ENCODE results near the gene SEMA3A. TPM values are rescaled to one million over a fixed set of nuclear protein-coding genes. Genes with fewer than 3 reads are reported as not detected.

The SEMA3A gene
- total and polyA plus RNA-seq, 2 of the 13 experiments (the other 11 are each of a cell fraction or from before 2014, with no cell fraction given): 0.29 to 1.2 TPM

DNA sequence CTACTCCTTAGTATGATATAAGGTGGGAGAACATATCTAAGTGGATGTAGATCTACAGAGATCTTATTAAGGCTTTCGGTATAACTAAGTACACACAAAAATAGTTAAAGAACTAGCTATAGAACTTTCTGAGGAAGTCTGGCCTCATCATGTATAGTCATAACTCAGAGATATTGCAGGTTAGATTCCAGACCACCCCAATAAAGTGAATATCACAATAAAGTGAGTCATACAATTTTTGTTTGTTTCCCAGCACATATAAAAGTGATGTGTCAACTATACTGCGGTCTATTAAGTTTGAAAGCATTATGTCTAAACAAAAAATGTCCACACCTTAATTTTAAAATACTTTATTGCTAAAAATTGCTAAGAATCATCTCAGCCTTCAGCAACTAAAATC is 24.7 kb upstream of the SEMA3A start:
- Histone ChIP-seq H3K4me1 (ENCODE audit: insufficient read depth, low read length) (no peaks in the 10 kb centered on the region), H3K4me3 (replicated peaks in 1 of 3; ENCODE audit: insufficient read depth in 1 of 3, low read depth in 2 of 3, low read length in 3 of 3) (no peak overlapping the region), H3K4me2 (ENCODE audit: low read depth, low read length) (no peak overlapping the region), H3K79me2 (ENCODE audit: insufficient read depth, low read length) (no peaks in the 10 kb centered on the region), H3K27ac (ENCODE audit: extremely low read length, insufficient read depth, low read length) (no peak overlapping the region), H3K9ac (ENCODE audit: insufficient read depth, low read depth, low read length) (no peak overlapping the region), H3K27me3 (ENCODE audit: control insufficient read depth in 1 of 2, insufficient read depth in 2 of 2, low read length in 2 of 2) (no peaks in the 10 kb centered on the region), H3K36me3 (replicated peaks in 1 of 2; ENCODE audit: control insufficient read depth in 1 of 2, insufficient read depth in 2 of 2, low read length in 2 of 2) (no peaks in the 10 kb centered on the region), H4K20me1 (ENCODE audit: insufficient read depth, low read length) (no peaks in the 10 kb centered on the region), H3K9me3 (ENCODE audit: low read length) (no peaks in the 10 kb centered on the region), H2AFZ (ENCODE audit: low read length) (no peak overlapping the region)
- BruUV-seq (replicated peaks): no TSS peak
- in situ Hi-C loops (cut with HindIII; ENCODE audit: extremely low pct_ligation_motif_present, low pct_unique_long_range_greater_than_20kb) (no loop called here), intact Hi-C loops (cut with micrococcal nuclease; ENCODE audit: unreplicated experiment) (no loop called here)
- TF ChIP-seq, protein P1, sequence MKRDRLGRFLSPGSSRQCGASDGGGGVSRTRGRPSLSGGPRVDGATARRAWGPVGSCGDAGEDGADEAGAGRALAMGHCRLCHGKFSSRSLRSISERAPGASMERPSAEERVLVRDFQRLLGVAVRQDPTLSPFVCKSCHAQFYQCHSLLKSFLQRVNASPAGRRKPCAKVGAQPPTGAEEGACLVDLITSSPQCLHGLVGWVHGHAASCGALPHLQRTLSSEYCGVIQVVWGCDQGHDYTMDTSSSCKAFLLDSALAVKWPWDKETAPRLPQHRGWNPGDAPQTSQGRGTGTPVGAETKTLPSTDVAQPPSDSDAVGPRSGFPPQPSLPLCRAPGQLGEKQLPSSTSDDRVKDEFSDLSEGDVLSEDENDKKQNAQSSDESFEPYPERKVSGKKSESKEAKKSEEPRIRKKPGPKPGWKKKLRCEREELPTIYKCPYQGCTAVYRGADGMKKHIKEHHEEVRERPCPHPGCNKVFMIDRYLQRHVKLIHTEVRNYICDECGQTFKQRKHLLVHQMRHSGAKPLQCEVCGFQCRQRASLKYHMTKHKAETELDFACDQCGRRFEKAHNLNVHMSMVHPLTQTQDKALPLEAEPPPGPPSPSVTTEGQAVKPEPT (CRISPR knock-in tag; IDR thresholded peaks at IDR 0.05; ENCODE audit: low read depth): no peak
- TF ChIP-seq ZNF335 (CRISPR knock-in tag; IDR thresholded peaks at IDR 0.05): no peak
- TF ChIP-seq PTBP1 (IDR thresholded peaks at IDR 0.05; ENCODE audit: low read depth, low read length, poor library complexity, severe bottlenecking): no peak
- TF ChIP-seq, protein P2, sequence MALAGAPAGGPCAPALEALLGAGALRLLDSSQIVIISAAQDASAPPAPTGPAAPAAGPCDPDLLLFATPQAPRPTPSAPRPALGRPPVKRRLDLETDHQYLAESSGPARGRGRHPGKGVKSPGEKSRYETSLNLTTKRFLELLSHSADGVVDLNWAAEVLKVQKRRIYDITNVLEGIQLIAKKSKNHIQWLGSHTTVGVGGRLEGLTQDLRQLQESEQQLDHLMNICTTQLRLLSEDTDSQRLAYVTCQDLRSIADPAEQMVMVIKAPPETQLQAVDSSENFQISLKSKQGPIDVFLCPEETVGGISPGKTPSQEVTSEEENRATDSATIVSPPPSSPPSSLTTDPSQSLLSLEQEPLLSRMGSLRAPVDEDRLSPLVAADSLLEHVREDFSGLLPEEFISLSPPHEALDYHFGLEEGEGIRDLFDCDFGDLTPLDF (CRISPR knock-in tag; IDR thresholded peaks at IDR 0.05): no peak
- no peak for TF ChIP-seq PCBP2 (optimal IDR thresholded peaks at IDR 0.05; ENCODE audit: low read depth, low read length, poor library complexity, severe bottlenecking)
- TF ChIP-seq, protein P3, sequence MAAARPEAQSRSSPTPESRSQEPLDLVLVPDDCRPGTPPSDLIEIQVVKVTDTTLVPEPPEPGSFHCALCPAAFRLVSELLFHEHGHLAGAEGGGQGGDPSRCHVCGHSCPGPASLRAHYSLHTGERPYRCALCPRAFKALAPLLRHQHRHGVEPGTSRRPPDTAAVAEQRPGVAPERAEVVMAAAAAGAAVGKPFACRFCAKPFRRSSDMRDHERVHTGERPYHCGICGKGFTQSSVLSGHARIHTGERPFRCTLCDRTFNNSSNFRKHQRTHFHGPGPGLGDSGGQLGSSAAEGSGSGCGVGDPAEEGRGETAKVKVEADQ (CRISPR knock-in tag; IDR thresholded peaks at IDR 0.05; ENCODE audit: borderline replicate concordance): no peak
- TF ChIP-seq ZNF138 (CRISPR knock-in tag; IDR thresholded peaks at IDR 0.05; ENCODE audit: low read depth): no peak
- no peak for TF ChIP-seq GPN1 (CRISPR knock-in tag; IDR thresholded peaks at IDR 0.05; ENCODE audit: borderline replicate concordance)
- no peak for TF ChIP-seq TEAD2 (CRISPR knock-in tag; IDR thresholded peaks at IDR 0.05)
- TF ChIP-seq CBX1 (IDR thresholded peaks at IDR 0.05; ENCODE audit: low read depth): no peak
- TF ChIP-seq SOX13 (IDR thresholded peaks at IDR 0.05): no peak
- no peak for TF ChIP-seq SOX13 (CRISPR knock-in tag; conservative IDR thresholded peaks at IDR 0.05 in 1 of 2, IDR thresholded peaks at IDR 0.05 in 1 of 2)
- CTCF ChIA-PET (ENCODE audit: low intra/inter-chr PET ratio, low total read pairs): no interaction called here
- FAIRE-seq (no peak), DNase-seq (ENCODE audit: low spot score) (no peak), ATAC-seq (no peak)
- POLR2A ChIA-PET: no interaction called here
- WGBS (ENCODE audit: low lambda C conversion rate): 5% methylated on average over 2 of the region's 2 CpGs
